Measurements from ENCODE around the gene CASTOR1. TPM values are rescaled to one million over a fixed set of nuclear protein-coding genes. Genes with fewer than 3 reads are reported as not detected.
A peak's percentile ranks its signal among the peaks of the same experiment; 100 is the strongest.

CASTOR1 gene
- total and polyA plus RNA-seq, 2 donors (not counting 3 experiments of a cell fraction or from before 2014, with no cell fraction given), result 8.1 to 26.8 TPM

GRCh38 chr22:30305906-30306626, 16.8 kb upstream of the CASTOR1 start:
- Histone ChIP-seq H3K27ac (ENCODE audit: insufficient read depth, low read depth, low read length) (peak overlapping the region; percentile 41), H3K79me2 (ENCODE audit: control insufficient read depth, insufficient read depth, low read length) (no peaks in the 10 kb centered on the region), H3K4me2 (ENCODE audit: insufficient read depth, low read length) (peak overlapping the region; percentile 36), H3K9ac (replicated peaks; ENCODE audit: extremely low read depth, insufficient read depth, low read length) (no peak overlapping the region), H3K9me1 (replicated peaks; ENCODE audit: control insufficient read depth, extremely low read depth, insufficient read depth, low read length) (no peaks in the 10 kb centered on the region), H4K20me1 (replicated peaks; ENCODE audit: control insufficient read depth, extremely low read depth, insufficient read depth, low read length) (no peaks in the 10 kb centered on the region), H3K4me1 (ENCODE audit: control insufficient read depth, extremely low read depth, insufficient read depth, low read length) (peaks cover 36% of the 10 kb centered on the region), H2AFZ (ENCODE audit: low read depth, low read length) (peak overlapping the region; percentile 71), H3K36me3 (ENCODE audit: control insufficient read depth in 2 of 2, extremely low read depth in 1 of 2, insufficient read depth in 2 of 2, low read length in 2 of 2) (no peaks in the 10 kb centered on the region), H3K4me3 (replicated peaks in 1 of 3; ENCODE audit: insufficient read depth in 1 of 3, low read depth in 1 of 3, low read length in 3 of 3) (no peak overlapping the region), H3K9me3 (replicated peaks; ENCODE audit: control insufficient read depth, insufficient read depth, low read length) (no peaks in the 10 kb centered on the region), H3K27me3 (ENCODE audit: control insufficient read depth in 2 of 2, insufficient read depth in 2 of 2, low read length in 2 of 2) (no peaks in the 10 kb centered on the region)
- CTCF ChIA-PET, result interaction anchor here (1.0 to 6.2 kb wide), 3 partner anchors 18 to 81 kb away, joined by 3 to 39 read pairs (median 16); partner anchors contain the start of genes CASTOR1, RNF215 and TBC1D10A
- DNase-seq (ENCODE audit: low read depth, low spot score), result no peak
- intact Hi-C loops (cut with micrococcal nuclease) (loop anchor here (1.0 kb wide), 1 partner anchor 15 kb away; no protein-coding TSS in a partner anchor), dilution Hi-C loops (cut with MboI; ENCODE audit: extremely low pct_ligation_motif_present, low sequenced_read_pairs) (no loop called here)
- no TSS peak for BruUV-seq (replicated peaks)
- TF ChIP-seq MYC (IDR thresholded peaks at IDR 0.05; ENCODE audit: low read depth, low read length), result no peak
- TF ChIP-seq GATA2 (IDR thresholded peaks at IDR 0.05; ENCODE audit: insufficient read depth, insufficient read length, low read depth, low read length), result peak; percentile 70
- no peak for FAIRE-seq
- POLR2A ChIA-PET, result no interaction called here

GRCh38 chr22:30305519-30305905, 16.2 kb upstream of the CASTOR1 start:
- Histone ChIP-seq H3K36me3 (ENCODE audit: control insufficient read depth in 2 of 2, extremely low read depth in 1 of 2, insufficient read depth in 2 of 2, low read length in 2 of 2) (no peaks in the 10 kb centered on the region), H3K27ac (ENCODE audit: insufficient read depth, low read depth, low read length) (peak overlapping the region; percentile 41), H3K4me2 (ENCODE audit: insufficient read depth, low read length) (peak overlapping the region; percentile 56), H3K27me3 (ENCODE audit: control insufficient read depth in 2 of 2, insufficient read depth in 2 of 2, low read length in 2 of 2) (no peaks in the 10 kb centered on the region), H3K4me3 (replicated peaks in 1 of 3; ENCODE audit: insufficient read depth in 1 of 3, low read depth in 1 of 3, low read length in 3 of 3) (no peak overlapping the region), H3K9ac (replicated peaks; ENCODE audit: extremely low read depth, insufficient read depth, low read length) (no peak overlapping the region), H3K79me2 (ENCODE audit: control insufficient read depth, insufficient read depth, low read length) (no peaks in the 10 kb centered on the region), H4K20me1 (replicated peaks; ENCODE audit: control insufficient read depth, extremely low read depth, insufficient read depth, low read length) (no peaks in the 10 kb centered on the region), H2AFZ (ENCODE audit: low read depth, low read length) (peak overlapping the region; percentile 71), H3K4me1 (ENCODE audit: control insufficient read depth, extremely low read depth, insufficient read depth, low read length) (peaks cover 36% of the 10 kb centered on the region), H3K9me3 (replicated peaks; ENCODE audit: control insufficient read depth, insufficient read depth, low read length) (no peaks in the 10 kb centered on the region), H3K9me1 (replicated peaks; ENCODE audit: control insufficient read depth, extremely low read depth, insufficient read depth, low read length) (no peaks in the 10 kb centered on the region)
- dilution Hi-C loops (cut with MboI; ENCODE audit: extremely low pct_ligation_motif_present, low sequenced_read_pairs) (no loop called here), intact Hi-C loops (cut with micrococcal nuclease) (loop anchor here (1.0 kb wide), 1 partner anchor 14 kb away; no protein-coding TSS in a partner anchor)
- DNase-seq (ENCODE audit: low read depth, low spot score) (peak; percentile 55), FAIRE-seq (peak; percentile 96)
- CTCF ChIA-PET, result interaction anchor here (1.0 to 6.2 kb wide), 3 partner anchors 17 to 82 kb away, joined by 3 to 39 read pairs (median 16); partner anchors contain the start of genes CASTOR1, RNF215 and TBC1D10A
- POLR2A ChIA-PET, result interaction anchor here (1.1 kb wide), 1 partner anchor 15 kb away, joined by 4 read pairs; no protein-coding TSS in a partner anchor
- TF ChIP-seq JUN (IDR thresholded peaks at IDR 0.05; ENCODE audit: borderline replicate concordance, insufficient read depth, insufficient read length, low read depth) (no peak), POLR2A (IDR thresholded peaks at IDR 0.05; ENCODE audit: low read depth, low read length) (peak; percentile 41)
- BruUV-seq (replicated peaks), result no TSS peak

All from endothelial cell of umbilical vein (primary cell).